ENCODE results near the gene PLCD1. TPM values are rescaled to one million over a fixed set of nuclear protein-coding genes. Genes with fewer than 3 reads are reported as not detected.

The PLCD1 gene
- total and polyA plus RNA-seq, 2 of the 8 experiments (the other 6 are each of a cell fraction or from before 2014, with no cell fraction given), result 15.3 to 19.2 TPM

DNA sequence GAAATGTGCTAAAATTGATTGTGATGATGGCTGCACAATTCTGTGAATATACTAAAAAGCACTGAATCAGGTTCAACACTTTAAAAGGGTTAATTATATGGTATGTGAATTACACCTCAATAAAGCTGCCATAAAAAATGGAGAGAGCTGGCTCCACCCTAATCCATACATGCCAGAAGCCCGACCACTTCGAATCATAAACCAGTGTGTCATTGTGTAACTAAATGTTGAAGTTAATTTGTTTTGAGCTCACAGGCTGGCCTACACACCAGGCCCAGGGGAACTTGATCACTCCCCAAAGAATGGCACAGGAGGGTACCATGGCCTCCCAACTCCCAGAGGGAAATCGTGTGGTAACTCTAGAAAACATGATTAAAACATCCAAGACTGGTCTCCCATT lies 14.0 kb downstream of the PLCD1 start (continued):
- TF ChIP-seq EZH2 (IDR thresholded peaks at IDR 0.05; ENCODE audit: low read depth, low read length, severe bottlenecking) (no peak), POLR2AphosphoS5 (IDR thresholded peaks at IDR 0.05; ENCODE audit: low read depth, low read length) (no peak), TCF12 (IDR thresholded peaks at IDR 0.05; ENCODE audit: low read depth, low read length) (no peak), TAF7 (optimal IDR thresholded peaks at IDR 0.05; ENCODE audit: borderline replicate concordance, low read depth, low read length) (no peak), SIRT6 (IDR thresholded peaks at IDR 0.05; ENCODE audit: low read length) (no peak), BACH1 (IDR thresholded peaks at IDR 0.05; ENCODE audit: low read length) (no peak), SIX5 (IDR thresholded peaks at IDR 0.05; ENCODE audit: low read depth, low read length) (no peak), CHD2 (IDR thresholded peaks at IDR 0.05; ENCODE audit: low read length) (no peak)
